Thyroid gland (tissue), 4 donors: ENCODE results near the gene SUGCT.

Source experiments
- CTCF ChIP-seq, 6 experiments: fragments of 200-600 bp in 3 of 6; fragments of 450-650 bp in 3 of 6; sonication (generic) in 3 of 6; IDR thresholded peaks; one replicate each; pipeline ENCODE4 v1.5.1; 2016 to 2019; ENCODE audit warnings: antibody characterized with exemption in 6 of 6, mild to moderate bottlenecking in 2 of 6, inconsistent platforms in 1 of 6, moderate library complexity in 1 of 6
- POLR2A ChIP-seq, 2 donors: fragments of 450-650 bp; IDR thresholded peaks; one replicate each; pipeline ENCODE4 v1.6.1; 2017; ENCODE audit warnings: antibody characterized with exemption in 2 of 2, mild to moderate bottlenecking in 2 of 2, moderate library complexity in 1 of 2

DNA sequence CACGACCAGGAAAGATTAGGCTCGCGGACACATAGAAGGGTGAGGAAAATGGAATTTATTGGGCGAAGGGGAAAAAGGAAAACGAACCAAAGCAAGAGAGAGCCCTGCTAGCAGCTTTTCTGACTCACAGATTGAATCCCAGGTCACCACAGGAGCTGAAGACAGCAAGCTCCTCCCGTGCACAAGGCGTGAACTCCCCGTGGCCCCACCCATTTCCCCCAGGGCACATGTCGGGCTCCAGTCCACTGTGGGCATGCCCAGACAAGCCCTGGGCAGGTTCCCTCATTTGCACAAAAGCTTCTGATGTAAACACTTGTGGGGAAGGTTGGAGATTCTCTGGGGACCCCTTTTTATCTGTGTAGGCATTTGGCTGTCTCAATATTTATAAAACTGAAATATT lies 582.4 kb downstream of the SUGCT start:
- no peak for TF ChIP-seq CTCF (IDR thresholded peaks at IDR 0.05)
- TF ChIP-seq POLR2A (IDR thresholded peaks at IDR 0.05), result no peak
